MM.1S (cell line): ENCODE measurements around the gene ZNF217.
A peak's percentile ranks its signal among the peaks of the same experiment; 100 is the strongest.
"Not testable (repeated sequence)": the region's sequence is repeated elsewhere in the genome, so short reads cannot be mapped to it uniquely, and the experiment has no call there.

Source experiments
- DNase-seq: peaks from one replicate; pipeline ENCODE4 v3.0.0-alpha.2; 2015
- H2AFZ ChIP-seq: fragments of 300-600 bp; sonication (generic); 2 replicates; pipeline ENCODE4 v1.6.0; 2016; ENCODE audit warnings: antibody characterized with exemption, low read length
- H3F3A ChIP-seq: fragments of 300-600 bp; sonication (generic); 2 replicates; pipeline ENCODE4 v1.6.1; 2016; ENCODE audit warnings: mild to moderate bottlenecking, antibody characterized with exemption, low read length, moderate library complexity, mixed read lengths; ENCODE audit not compliant: insufficient read depth
- H3K27ac ChIP-seq: fragments of 300-600 bp; sonication (generic); 2 replicates; pipeline ENCODE4 v1.5.1; 2016; ENCODE audit warnings: mild to moderate bottlenecking, low read length
- H3K27me3 ChIP-seq: fragments of 300-600 bp; sonication (generic); replicated peaks from 2 replicates; pipeline ENCODE4 v1.6.0; 2016; ENCODE audit warnings: low read length; ENCODE audit not compliant: insufficient read depth
- H3K36me3 ChIP-seq: fragments of 300-600 bp; sonication (generic); replicated peaks from 2 replicates; pipeline ENCODE4 v1.6.1; 2016; ENCODE audit warnings: mild to moderate bottlenecking, low read length, mixed read lengths; ENCODE audit not compliant: insufficient read depth
- H3K4me1 ChIP-seq: fragments of 300-600 bp; sonication (generic); 2 replicates; pipeline ENCODE4 v1.6.1; 2016; ENCODE audit warnings: low read length, mixed read lengths
- H3K4me2 ChIP-seq: fragments of 300-600 bp; sonication (generic); 2 replicates; pipeline ENCODE4 v1.6.0; 2016; ENCODE audit warnings: low read depth, low read length
- H3K4me3 ChIP-seq: fragments of 300-600 bp; sonication (generic); 2 replicates; pipeline ENCODE4 v1.5.1; 2016; ENCODE audit warnings: low read length, mixed read lengths
- H3K79me2 ChIP-seq: fragments of 300-600 bp; sonication (generic); 2 replicates; pipeline ENCODE4 v1.6.1; 2016; ENCODE audit warnings: mixed run types, low read length, mixed read lengths
- H3K9ac ChIP-seq: fragments of 300-600 bp; sonication (generic); 2 replicates; pipeline ENCODE4 v1.6.1; 2016; ENCODE audit warnings: low read length, mixed read lengths
- H3K9me2 ChIP-seq: fragments of 300-600 bp; sonication (generic); replicated peaks from 2 replicates; pipeline ENCODE4 v1.6.1; 2016; ENCODE audit warnings: mild to moderate bottlenecking, low read length, mixed read lengths; ENCODE audit not compliant: insufficient read depth
- H3K9me3 ChIP-seq: fragments of 300-600 bp; sonication (generic); replicated peaks from 2 replicates; pipeline ENCODE4 v1.6.1; 2016; ENCODE audit warnings: mild to moderate bottlenecking, low read length, mixed read lengths; ENCODE audit not compliant: insufficient read depth
- H4K20me1 ChIP-seq: fragments of 300-600 bp; sonication (generic); 2 replicates; pipeline ENCODE4 v1.6.1; 2016; ENCODE audit warnings: mild to moderate bottlenecking, low read length, moderate library complexity, mixed read lengths; ENCODE audit not compliant: insufficient read depth
- EZH2 ChIP-seq: fragments of 300-600 bp; sonication (generic); optimal IDR thresholded peaks from 2 replicates; pipeline ENCODE3; 2017; ENCODE audit warnings: low read depth, mild to moderate bottlenecking, antibody characterized with exemption, low read length, mixed read lengths
- EZH2phosphoT487 ChIP-seq: fragments of 300-600 bp; sonication (generic); IDR thresholded peaks from 2 replicates; pipeline ENCODE4 v1.6.1; 2018; ENCODE audit warnings: antibody characterized with exemption, low read length
- TF ChIP-seq, protein P1 (sequence below): fragments of 300-600 bp; sonication (generic); IDR thresholded peaks from 2 replicates; pipeline ENCODE4 v1.5.1; 2016; ENCODE audit warnings: antibody characterized with exemption, low read length, mixed read lengths

ZNF217 gene

GRCh38 chr20:53595018-53595378, 1.4 kb upstream of the ZNF217 start:
- Histone ChIP-seq H3K27ac (peak overlapping the region; percentile 81), H3K79me2 (peaks cover 61% of the 10 kb centered on the region), H3K9me3 (no peaks in the 10 kb centered on the region), H3F3A (peaks cover 36% of the 10 kb centered on the region), H3K36me3 (no peaks in the 10 kb centered on the region), H3K4me2 (peak overlapping the region; percentile 84), H4K20me1 (no peaks in the 10 kb centered on the region), H3K27me3 (no peaks in the 10 kb centered on the region), H3K9me2 (no peaks in the 10 kb centered on the region), H3K4me1 (peaks cover 22% of the 10 kb centered on the region), H2AFZ (peak overlapping the region; percentile 51; the same call in 1 of the 2 replicates), H3K9ac (peak overlapping the region; percentile 85), H3K4me3 (peak overlapping the region; percentile 75)
- TF ChIP-seq, protein P1, sequence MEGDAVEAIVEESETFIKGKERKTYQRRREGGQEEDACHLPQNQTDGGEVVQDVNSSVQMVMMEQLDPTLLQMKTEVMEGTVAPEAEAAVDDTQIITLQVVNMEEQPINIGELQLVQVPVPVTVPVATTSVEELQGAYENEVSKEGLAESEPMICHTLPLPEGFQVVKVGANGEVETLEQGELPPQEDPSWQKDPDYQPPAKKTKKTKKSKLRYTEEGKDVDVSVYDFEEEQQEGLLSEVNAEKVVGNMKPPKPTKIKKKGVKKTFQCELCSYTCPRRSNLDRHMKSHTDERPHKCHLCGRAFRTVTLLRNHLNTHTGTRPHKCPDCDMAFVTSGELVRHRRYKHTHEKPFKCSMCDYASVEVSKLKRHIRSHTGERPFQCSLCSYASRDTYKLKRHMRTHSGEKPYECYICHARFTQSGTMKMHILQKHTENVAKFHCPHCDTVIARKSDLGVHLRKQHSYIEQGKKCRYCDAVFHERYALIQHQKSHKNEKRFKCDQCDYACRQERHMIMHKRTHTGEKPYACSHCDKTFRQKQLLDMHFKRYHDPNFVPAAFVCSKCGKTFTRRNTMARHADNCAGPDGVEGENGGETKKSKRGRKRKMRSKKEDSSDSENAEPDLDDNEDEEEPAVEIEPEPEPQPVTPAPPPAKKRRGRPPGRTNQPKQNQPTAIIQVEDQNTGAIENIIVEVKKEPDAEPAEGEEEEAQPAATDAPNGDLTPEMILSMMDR, result no peak
- no peak for TF ChIP-seq EZH2
- TF ChIP-seq EZH2phosphoT487, result no peak
- DNase-seq, result no peak

DNA sequence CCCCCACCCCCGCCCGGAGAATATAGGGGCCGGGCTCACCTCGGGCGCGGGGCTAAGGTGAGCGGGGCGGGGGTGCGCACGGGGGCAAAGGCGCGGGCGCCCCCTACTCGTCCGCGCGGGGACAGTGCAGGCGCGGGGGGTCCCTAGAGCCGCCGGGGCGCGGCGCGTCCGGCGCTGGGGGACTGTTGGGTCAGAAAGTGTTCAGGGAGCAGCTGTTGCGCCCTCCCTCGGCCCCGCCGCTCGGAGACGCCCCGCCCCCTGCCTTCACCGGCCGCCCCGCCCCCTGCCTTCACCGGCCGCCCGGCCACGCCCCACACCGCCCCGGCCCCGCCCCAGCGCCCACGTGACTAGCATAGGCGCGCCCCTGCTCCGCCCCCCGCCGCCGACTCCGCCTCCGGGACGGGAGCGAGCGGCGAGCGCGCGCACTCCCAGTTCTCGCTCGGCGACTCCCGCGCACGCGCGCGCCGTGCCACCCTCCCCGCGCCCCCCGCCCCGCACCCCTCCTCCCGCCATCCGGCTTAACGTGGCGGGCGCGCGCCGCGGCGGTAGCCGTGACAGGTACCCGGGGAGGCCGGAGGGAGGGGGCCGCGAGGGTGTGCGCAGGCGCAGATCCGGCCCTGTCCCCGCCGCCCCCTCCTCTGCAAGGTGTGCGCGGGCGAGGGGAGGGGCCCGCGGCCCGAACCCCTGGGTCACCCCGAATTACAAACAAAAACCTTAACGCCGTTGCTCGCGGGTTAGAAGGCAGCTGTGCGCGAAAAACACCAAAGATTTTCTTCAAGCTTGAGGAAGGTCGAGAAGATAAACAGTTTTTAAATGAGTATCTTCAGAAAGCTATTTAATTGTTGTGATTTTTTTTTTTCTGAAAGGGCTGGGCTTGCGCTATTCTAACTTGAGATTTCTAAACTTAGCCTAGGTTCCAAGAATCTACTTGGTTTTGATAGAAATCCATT, 704 bp upstream of the ZNF217 start:
- H3K9ac ChIP-seq, result peak overlapping the region; percentile 85
- peaks cover 22% of the 10 kb centered on the region for H3K4me1 ChIP-seq
- H2AFZ ChIP-seq, result peak overlapping the region; percentile 51; the same call in 1 of the 2 replicates
- H3K36me3 ChIP-seq, result no peaks in the 10 kb centered on the region
- peak; percentile 93 for DNase-seq
- peak overlapping the region; percentile 84 for H3K4me2 ChIP-seq
- H3K9me2 ChIP-seq, result no peaks in the 10 kb centered on the region
- H3F3A ChIP-seq, result peaks cover 36% of the 10 kb centered on the region
- H3K79me2 ChIP-seq, result peaks cover 67% of the 10 kb centered on the region
- peak overlapping the region; percentile 75 for H3K4me3 ChIP-seq
- no peaks in the 10 kb centered on the region for H3K27me3 ChIP-seq
- no peak for TF ChIP-seq EZH2
- TF ChIP-seq, protein P1, result peak; percentile 27; the same call in 1 of the 2 replicates
- no peak for TF ChIP-seq EZH2phosphoT487
- H3K27ac ChIP-seq, result peak overlapping the region; percentile 81
- no peaks in the 10 kb centered on the region for H4K20me1 ChIP-seq
- H3K9me3 ChIP-seq, result no peaks in the 10 kb centered on the region

- TF ChIP-seq, protein P1, result no peak
- TF ChIP-seq EZH2phosphoT487, result no peak
- TF ChIP-seq EZH2, result no peak
- DNase-seq, result peak; percentile 34
- Histone ChIP-seq H2AFZ (no peak overlapping the region), H3F3A (peaks cover 29% of the 10 kb centered on the region), H4K20me1 (no peaks in the 10 kb centered on the region), H3K4me3 (peak overlapping the region; percentile 89), H3K79me2 (peaks cover 73% of the 10 kb centered on the region), H3K27me3 (no peaks in the 10 kb centered on the region), H3K27ac (peak overlapping the region; percentile 98), H3K4me2 (peak overlapping the region; percentile 45; the same call in 1 of the 2 replicates), H3K9me3 (no peaks in the 10 kb centered on the region), H3K36me3 (no peaks in the 10 kb centered on the region), H3K9ac (peak overlapping the region; percentile 99), H3K9me2 (no peaks in the 10 kb centered on the region), H3K4me1 (peaks cover 10% of the 10 kb centered on the region)
Observed at GRCh38 chr20:53592992-53593465, 610 bp downstream of the ZNF217 start.

DNA sequence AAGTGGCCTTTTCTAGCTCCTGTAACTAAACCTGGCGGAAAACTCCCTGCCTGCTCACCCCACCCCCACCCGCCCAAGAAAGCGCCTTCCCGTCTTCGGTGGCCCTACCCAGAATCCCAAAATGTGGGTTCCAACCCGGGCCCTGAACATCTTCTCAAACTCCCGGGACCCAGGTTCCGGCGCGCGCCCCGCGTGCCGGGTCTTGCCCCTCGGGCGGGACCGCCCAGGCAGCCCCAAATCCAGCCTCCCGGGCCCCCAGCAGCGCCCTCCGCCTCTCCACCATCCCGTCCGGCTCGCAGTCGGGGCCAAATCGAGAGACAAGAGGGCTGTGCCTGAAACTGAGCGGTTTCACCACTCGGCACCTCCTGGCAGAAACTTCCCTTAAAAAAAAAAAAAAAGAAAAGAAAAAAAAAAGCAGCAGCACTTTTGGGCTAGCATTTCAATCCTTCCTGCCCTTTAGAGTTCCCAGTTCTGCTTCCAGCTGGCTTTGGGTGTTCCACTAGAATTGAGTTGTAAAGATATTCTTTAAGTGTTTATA, 1.1 kb downstream of the ZNF217 start:
- H3K27ac ChIP-seq, result peak overlapping the region; percentile 98

GRCh38 chr20:53591941-53592441, 1.6 kb downstream of the ZNF217 start:
- peak overlapping the region; percentile 99 for H3K9ac ChIP-seq

More for the DNA sequence above, 1.1 kb downstream of the ZNF217 start:
- H3K36me3 ChIP-seq, H3K9me2 ChIP-seq, H2AFZ ChIP-seq, H3K9me3 ChIP-seq, H4K20me1 ChIP-seq, H3K27me3 ChIP-seq, H3K4me1 ChIP-seq: not testable (repeated sequence)
- Histone ChIP-seq H3K79me2 (peaks cover 72% of the 10 kb centered on the region), H3K4me3 (peak overlapping the region; percentile 89), H3F3A (peaks cover 29% of the 10 kb centered on the region), H3K4me2 (peak overlapping the region; percentile 85), H3K9ac (peak overlapping the region; percentile 99)
- peak; percentile 73 for DNase-seq

More at GRCh38 chr20:53591941-53592441, 1.6 kb downstream of the ZNF217 start:
- H3K9me2 ChIP-seq, H3K27me3 ChIP-seq, H3K9me3 ChIP-seq, H3K36me3 ChIP-seq, H4K20me1 ChIP-seq, H2AFZ ChIP-seq, H3K4me1 ChIP-seq: not testable (repeated sequence)
- DNase-seq, result peak; percentile 11
- H3K4me3 ChIP-seq, result peak overlapping the region; percentile 89
- peak overlapping the region; percentile 85 for H3K4me2 ChIP-seq
- peak overlapping the region; percentile 98 for H3K27ac ChIP-seq
- peaks cover 74% of the 10 kb centered on the region for H3K79me2 ChIP-seq
- H3F3A ChIP-seq, result peaks cover 33% of the 10 kb centered on the region
